Measurements from ENCODE around the gene ERG. TPM values are rescaled to one million over a fixed set of nuclear protein-coding genes. Genes with fewer than 3 reads are reported as not detected.

The ERG gene
- total RNA-seq, 2 experiments from 2014 or later: not detected

- ChIA-PET CTCF (no interaction called here), POLR2A (no interaction called here)
- Mint-ChIP-seq H3K27me3 (peaks cover 5% of the 10 kb centered on the region), H3K4me1 (ENCODE audit: low read depth) (no peaks in the 10 kb centered on the region), H3K27ac (no peak overlapping the region), H3K9me3 (peaks cover 4% of the 10 kb centered on the region), H3K36me3 (peaks cover 3% of the 10 kb centered on the region), H3K4me3 (no peak overlapping the region)
- intact Hi-C loops (cut with micrococcal nuclease): no loop called here
- no peak for DNase-seq
These were observed 84.2 kb downstream of the ERG start for GRCh38 chr21:38413958-38414548.

DNA sequence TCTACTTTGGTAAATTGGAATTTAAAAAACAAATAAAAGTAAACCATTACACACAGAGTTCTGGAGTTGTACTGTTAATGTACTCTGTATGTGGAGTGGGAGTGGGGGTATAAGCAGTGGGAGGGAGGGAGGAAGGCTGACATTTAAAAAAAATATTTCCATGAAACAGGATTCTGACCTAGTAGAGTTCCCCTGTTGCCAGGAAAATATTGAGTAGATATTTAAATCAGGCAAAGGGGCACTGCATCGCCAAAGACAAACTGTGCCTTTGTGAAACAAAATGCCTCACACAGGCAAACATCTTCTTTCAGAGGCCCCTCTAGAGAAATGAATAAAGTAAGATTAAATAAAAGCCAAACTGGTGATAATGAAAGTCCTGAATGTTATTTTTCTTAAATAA, 87.8 kb downstream of the ERG start:
- intact Hi-C loops (cut with micrococcal nuclease): no loop called here
- ChIA-PET POLR2A (no interaction called here), CTCF (no interaction called here)
- peaks cover 3% of the 10 kb centered on the region for H3K36me3 Mint-ChIP-seq
- no peak overlapping the region for H3K27ac Mint-ChIP-seq
- peaks cover 5% of the 10 kb centered on the region for H3K27me3 Mint-ChIP-seq
- no peak overlapping the region for H3K4me3 Mint-ChIP-seq
- peaks cover 4% of the 10 kb centered on the region for H3K9me3 Mint-ChIP-seq
- no peaks in the 10 kb centered on the region for H3K4me1 Mint-ChIP-seq (ENCODE audit: low read depth)
- no peak for DNase-seq

DNA sequence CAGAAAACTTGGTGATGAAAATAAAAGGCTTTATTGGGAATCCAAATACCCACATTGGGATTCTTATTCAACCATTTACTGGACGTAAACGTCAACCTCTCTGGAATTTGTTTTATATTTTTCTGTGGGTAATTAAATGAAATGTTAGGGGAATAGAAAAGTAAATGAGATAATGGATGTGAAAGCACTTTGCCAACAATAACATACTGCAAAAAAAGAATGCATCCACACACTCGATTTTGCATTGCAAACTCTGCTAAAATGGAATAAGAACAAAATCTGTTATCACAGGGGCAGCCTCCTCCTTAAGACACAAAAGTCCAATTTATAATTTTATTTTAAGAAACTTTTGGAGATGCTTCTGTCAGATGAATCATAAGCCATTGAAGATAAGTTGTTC, 88.4 kb downstream of the ERG start:
- Mint-ChIP-seq H3K36me3 (peaks cover 3% of the 10 kb centered on the region), H3K27me3 (peaks cover 5% of the 10 kb centered on the region), H3K4me1 (ENCODE audit: low read depth) (no peaks in the 10 kb centered on the region), H3K4me3 (no peak overlapping the region), H3K9me3 (peaks cover 4% of the 10 kb centered on the region), H3K27ac (no peak overlapping the region)
- intact Hi-C loops (cut with micrococcal nuclease): no loop called here
- POLR2A ChIA-PET: no interaction called here
- CTCF ChIA-PET: no interaction called here
- no peak for DNase-seq

DNA sequence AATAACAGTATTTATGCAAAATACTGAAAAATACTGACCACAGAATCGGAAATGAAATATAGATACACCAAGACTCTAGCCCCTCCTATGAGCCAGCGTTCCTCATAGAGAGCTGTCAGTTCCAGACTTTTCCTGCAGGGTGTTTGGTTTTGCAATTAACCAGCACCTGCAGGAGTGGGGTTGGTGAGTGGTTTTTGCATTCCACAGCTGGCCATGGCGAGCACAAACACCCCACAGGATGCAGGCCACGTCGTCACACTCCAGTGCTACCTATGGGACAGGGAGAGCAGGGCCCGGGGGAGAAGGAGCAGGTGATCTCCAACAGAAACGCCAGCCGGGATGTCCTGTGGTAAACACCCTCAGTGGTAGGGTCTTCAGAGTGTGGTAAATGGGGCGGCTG, 94.1 kb downstream of the ERG start:
- ChIA-PET CTCF (no interaction called here), POLR2A (no interaction called here)
- DNase-seq: no peak
- peaks cover 23% of the 10 kb centered on the region for H3K27me3 Mint-ChIP-seq
- H3K9me3 Mint-ChIP-seq: no peaks in the 10 kb centered on the region
- H3K27ac Mint-ChIP-seq: no peak overlapping the region
- intact Hi-C loops (cut with micrococcal nuclease): no loop called here
- H3K36me3 Mint-ChIP-seq: no peaks in the 10 kb centered on the region
- H3K4me1 Mint-ChIP-seq (ENCODE audit: low read depth): no peaks in the 10 kb centered on the region
- no peak overlapping the region for H3K4me3 Mint-ChIP-seq

GRCh38 chr21:38402795-38403194, 95.5 kb downstream of the ERG start:
- Mint-ChIP-seq H3K4me3 (no peak overlapping the region), H3K27ac (no peak overlapping the region), H3K9me3 (no peaks in the 10 kb centered on the region), H3K36me3 (no peaks in the 10 kb centered on the region), H3K4me1 (ENCODE audit: low read depth) (no peaks in the 10 kb centered on the region), H3K27me3 (peaks cover 23% of the 10 kb centered on the region)
- ChIA-PET POLR2A (no interaction called here), CTCF (no interaction called here)
- no peak for DNase-seq
- intact Hi-C loops (cut with micrococcal nuclease): no loop called here

DNA sequence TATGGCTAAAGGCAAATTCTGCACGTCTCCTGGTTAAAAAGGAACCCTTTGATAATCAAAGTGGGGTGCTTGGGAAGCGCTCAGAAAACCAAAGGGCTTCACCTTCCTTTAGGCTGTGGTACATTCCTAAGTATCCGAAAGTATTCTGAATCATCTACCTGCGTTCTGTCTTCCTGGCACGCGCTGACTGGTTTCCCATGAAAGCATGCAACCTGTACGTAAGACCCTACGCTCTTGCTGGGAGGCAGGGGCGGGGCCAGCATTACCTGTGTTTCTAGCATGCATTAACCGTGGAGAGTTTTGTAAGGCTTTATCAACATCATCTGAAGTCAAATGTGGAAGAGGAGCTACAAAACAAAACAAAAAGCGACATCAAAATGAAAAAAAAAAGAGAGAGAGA, 96.0 kb downstream of the ERG start:
- H3K36me3 Mint-ChIP-seq: no peaks in the 10 kb centered on the region
- ChIA-PET POLR2A (no interaction called here), CTCF (no interaction called here)
- H3K4me1 Mint-ChIP-seq (ENCODE audit: low read depth): no peaks in the 10 kb centered on the region
- peaks cover 23% of the 10 kb centered on the region for H3K27me3 Mint-ChIP-seq
- no peak overlapping the region for H3K27ac Mint-ChIP-seq
- no peak for DNase-seq
- no peaks in the 10 kb centered on the region for H3K9me3 Mint-ChIP-seq
- intact Hi-C loops (cut with micrococcal nuclease): no loop called here
- H3K4me3 Mint-ChIP-seq: no peak overlapping the region

- H3K27me3 Mint-ChIP-seq: peaks cover 25% of the 10 kb centered on the region
- no peaks in the 10 kb centered on the region for H3K36me3 Mint-ChIP-seq
- intact Hi-C loops (cut with micrococcal nuclease): no loop called here
- ChIA-PET CTCF (no interaction called here), POLR2A (no interaction called here)
- no peaks in the 10 kb centered on the region for H3K9me3 Mint-ChIP-seq
- H3K27ac Mint-ChIP-seq: no peak overlapping the region
- H3K4me3 Mint-ChIP-seq: no peak overlapping the region
- no peaks in the 10 kb centered on the region for H3K4me1 Mint-ChIP-seq (ENCODE audit: low read depth)
- DNase-seq: no peak
These were observed 96.9 kb downstream of the ERG start for GRCh38 chr21:38401191-38401926.

GRCh38 chr21:38400195-38400919, 97.9 kb downstream of the ERG start:
- ChIA-PET CTCF (no interaction called here), POLR2A (no interaction called here)
- Mint-ChIP-seq H3K36me3 (no peaks in the 10 kb centered on the region), H3K27me3 (peaks cover 25% of the 10 kb centered on the region), H3K4me1 (ENCODE audit: low read depth) (no peaks in the 10 kb centered on the region), H3K27ac (no peak overlapping the region), H3K9me3 (no peaks in the 10 kb centered on the region), H3K4me3 (no peak overlapping the region)
- intact Hi-C loops (cut with micrococcal nuclease): no loop called here
- no peak for DNase-seq

DNA sequence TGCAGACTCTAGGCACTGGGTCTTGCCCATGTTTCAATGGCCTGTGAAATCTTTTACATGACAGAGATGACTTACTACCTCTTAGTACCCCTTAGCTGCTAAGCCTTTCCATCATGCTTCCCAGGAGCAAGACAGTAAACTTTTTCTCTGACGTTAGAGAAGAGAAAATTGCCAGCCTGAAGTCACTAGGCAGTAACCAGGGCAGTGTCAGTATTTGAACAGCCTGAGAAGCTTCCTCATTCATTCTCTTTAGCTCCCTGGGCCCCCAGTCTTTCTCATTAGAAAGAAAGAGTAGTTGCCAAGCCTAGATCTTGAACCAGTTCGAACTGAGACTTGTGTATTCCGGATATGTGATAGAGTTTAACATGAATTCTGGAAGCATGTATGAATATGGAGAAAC, 99.2 kb downstream of the ERG start:
- CTCF ChIA-PET: no interaction called here
- Mint-ChIP-seq H3K4me1 (ENCODE audit: low read depth) (no peaks in the 10 kb centered on the region), H3K4me3 (no peak overlapping the region), H3K36me3 (no peaks in the 10 kb centered on the region), H3K9me3 (no peaks in the 10 kb centered on the region), H3K27ac (no peak overlapping the region), H3K27me3 (peaks cover 25% of the 10 kb centered on the region)
- DNase-seq: no peak
- POLR2A ChIA-PET: no interaction called here
- intact Hi-C loops (cut with micrococcal nuclease): no loop called here

- CTCF ChIA-PET: no interaction called here
- Mint-ChIP-seq H3K27ac (no peak overlapping the region), H3K4me3 (no peak overlapping the region), H3K9me3 (no peaks in the 10 kb centered on the region), H3K36me3 (no peaks in the 10 kb centered on the region), H3K4me1 (ENCODE audit: low read depth) (no peaks in the 10 kb centered on the region), H3K27me3 (peaks cover 19% of the 10 kb centered on the region)
- intact Hi-C loops (cut with micrococcal nuclease): no loop called here
- DNase-seq: no peak
- POLR2A ChIA-PET: no interaction called here
These were observed 102.0 kb downstream of the ERG start for GRCh38 chr21:38396325-38396724.

- DNase-seq: no peak
- Mint-ChIP-seq H3K4me3 (no peak overlapping the region), H3K27me3 (peaks cover 15% of the 10 kb centered on the region), H3K4me1 (ENCODE audit: low read depth) (no peaks in the 10 kb centered on the region), H3K27ac (no peak overlapping the region), H3K36me3 (no peaks in the 10 kb centered on the region), H3K9me3 (no peaks in the 10 kb centered on the region)
- ChIA-PET POLR2A (no interaction called here), CTCF (no interaction called here)
- intact Hi-C loops (cut with micrococcal nuclease): no loop called here
These were observed 102.7 kb downstream of the ERG start for GRCh38 chr21:38395581-38395980.

GRCh38 chr21:38392661-38393060, 105.6 kb downstream of the ERG start:
- peaks cover 7% of the 10 kb centered on the region for H3K27me3 Mint-ChIP-seq
- no peaks in the 10 kb centered on the region for H3K4me1 Mint-ChIP-seq (ENCODE audit: low read depth)
- no peak for DNase-seq
- no peak overlapping the region for H3K4me3 Mint-ChIP-seq
- H3K27ac Mint-ChIP-seq: no peak overlapping the region
- ChIA-PET CTCF (no interaction called here), POLR2A (no interaction called here)
- H3K9me3 Mint-ChIP-seq: no peaks in the 10 kb centered on the region
- intact Hi-C loops (cut with micrococcal nuclease): no loop called here
- no peaks in the 10 kb centered on the region for H3K36me3 Mint-ChIP-seq

GRCh38 chr21:38389896-38390295, 108.4 kb downstream of the ERG start:
- POLR2A ChIA-PET: no interaction called here
- intact Hi-C loops (cut with micrococcal nuclease): no loop called here

More at GRCh38 chr21:38389896-38390295, 108.4 kb downstream of the ERG start:
- H3K27ac Mint-ChIP-seq: no peak overlapping the region
- no peaks in the 10 kb centered on the region for H3K4me1 Mint-ChIP-seq (ENCODE audit: low read depth)
- peaks cover 7% of the 10 kb centered on the region for H3K27me3 Mint-ChIP-seq
- no peaks in the 10 kb centered on the region for H3K36me3 Mint-ChIP-seq
- H3K9me3 Mint-ChIP-seq: no peaks in the 10 kb centered on the region
- no peak overlapping the region for H3K4me3 Mint-ChIP-seq
- CTCF ChIA-PET: no interaction called here
- DNase-seq: no peak

Data from activated CD4-positive, alpha-beta memory T cell treated with anti-CD3 and anti-CD28 coated beads for 36 hours (primary cell).